DOHH2 (cell line): ENCODE data around the gene SLC9A9.

ENCODE experiments used
- H3F3A ChIP-seq: fragments of 200-600 bp; sonication (generic), shearing (Covaris generic); 2 replicates; pipeline ENCODE4 v1.6.0; 2016; ENCODE audit warnings: antibody characterized with exemption, mild to moderate bottlenecking; ENCODE audit not compliant: control insufficient read depth, insufficient read depth
- H3K27ac ChIP-seq: fragments of 200-600 bp; sonication (generic); 2 replicates; pipeline ENCODE4 v1.5.1; 2014; ENCODE audit warnings: low read depth, mild to moderate bottlenecking, low read length, moderate library complexity
- H3K27me3 ChIP-seq: fragments of 200-600 bp; sonication (generic); 2 replicates; pipeline ENCODE4 v1.6.1; 2014; ENCODE audit warnings: mild to moderate bottlenecking, low read length, mixed read lengths; ENCODE audit not compliant: control insufficient read depth
- H3K36me3 ChIP-seq: fragments of 200-600 bp; sonication (generic); 2 replicates; pipeline ENCODE4 v1.6.1; 2014; ENCODE audit warnings: mild to moderate bottlenecking, low read length, moderate library complexity, mixed read lengths; ENCODE audit not compliant: control insufficient read depth
- H3K4me1 ChIP-seq: fragments of 200-600 bp; sonication (generic); 2 replicates; pipeline ENCODE4 v1.6.1; 2014; ENCODE audit warnings: mild to moderate bottlenecking, low read length, mixed read lengths; ENCODE audit not compliant: control insufficient read depth
- H3K4me2 ChIP-seq: fragments of 200-600 bp; sonication (generic); 2 replicates; pipeline ENCODE4 v1.6.0; 2014; ENCODE audit warnings: mild to moderate bottlenecking, low read length, moderate library complexity
- H3K4me3 ChIP-seq: fragments of 200-600 bp; sonication (generic); 2 replicates; pipeline ENCODE4 v1.5.1; 2014; ENCODE audit warnings: mild to moderate bottlenecking, low read length, mixed read lengths
- H3K79me2 ChIP-seq: fragments of 200-600 bp; sonication (generic); 2 replicates; pipeline ENCODE4 v1.6.1; 2014; ENCODE audit warnings: mild to moderate bottlenecking, low read length, mixed read lengths; ENCODE audit not compliant: control insufficient read depth
- H3K9me2 ChIP-seq: fragments of 200-600 bp; sonication (generic); replicated peaks from 2 replicates; pipeline ENCODE4 v1.6.1; 2014; ENCODE audit warnings: mild to moderate bottlenecking, low read length, mixed read lengths; ENCODE audit not compliant: control insufficient read depth
- H3K9me3 ChIP-seq: fragments of 200-600 bp; sonication (generic); 2 replicates; pipeline ENCODE4 v1.6.1; 2014; ENCODE audit warnings: antibody characterized with exemption, low read length, mixed read lengths; ENCODE audit not compliant: control insufficient read depth, insufficient read depth
- H4K20me1 ChIP-seq: fragments of 200-600 bp; sonication (generic); 2 replicates; pipeline ENCODE4 v1.6.0; 2014; ENCODE audit warnings: low read depth, mild to moderate bottlenecking, antibody characterized with exemption, low read length, moderate library complexity; ENCODE audit not compliant: control insufficient read depth, insufficient read depth
- EZH2phosphoT487 ChIP-seq: fragments of 200-600 bp; sonication (generic); IDR thresholded peaks from 2 replicates; pipeline ENCODE4 v1.6.1; 2017; ENCODE audit warnings: borderline replicate concordance, mild to moderate bottlenecking, antibody characterized with exemption, low read length, moderate library complexity, mixed read lengths
- TF ChIP-seq, protein P1 (sequence below): fragments of 200-600 bp; sonication (generic); IDR thresholded peaks from one replicate; pipeline ENCODE4 v1.5.1; 2014; ENCODE audit warnings: antibody characterized with exemption, mild to moderate bottlenecking, low read depth, low read length; ENCODE audit not compliant: poor library complexity, severe bottlenecking

Gene SLC9A9

GRCh38 chr3:143619231-143619630 lies 229.0 kb downstream of the SLC9A9 start:
- H3K9me2 ChIP-seq = no peaks in the 10 kb centered on the region
- no peaks in the 10 kb centered on the region for H3K4me1 ChIP-seq
- no peaks in the 10 kb centered on the region for H3K36me3 ChIP-seq
- no peaks in the 10 kb centered on the region for H3K9me3 ChIP-seq
- no peak overlapping the region for H3K4me3 ChIP-seq
- H4K20me1 ChIP-seq = no peaks in the 10 kb centered on the region
- no peaks in the 10 kb centered on the region for H3K27me3 ChIP-seq
- no peak overlapping the region for H3K4me2 ChIP-seq
- no peaks in the 10 kb centered on the region for H3F3A ChIP-seq
- H3K27ac ChIP-seq = no peak overlapping the region
- no peaks in the 10 kb centered on the region for H3K79me2 ChIP-seq
- TF ChIP-seq EZH2phosphoT487 = no peak
- TF ChIP-seq, protein P1, sequence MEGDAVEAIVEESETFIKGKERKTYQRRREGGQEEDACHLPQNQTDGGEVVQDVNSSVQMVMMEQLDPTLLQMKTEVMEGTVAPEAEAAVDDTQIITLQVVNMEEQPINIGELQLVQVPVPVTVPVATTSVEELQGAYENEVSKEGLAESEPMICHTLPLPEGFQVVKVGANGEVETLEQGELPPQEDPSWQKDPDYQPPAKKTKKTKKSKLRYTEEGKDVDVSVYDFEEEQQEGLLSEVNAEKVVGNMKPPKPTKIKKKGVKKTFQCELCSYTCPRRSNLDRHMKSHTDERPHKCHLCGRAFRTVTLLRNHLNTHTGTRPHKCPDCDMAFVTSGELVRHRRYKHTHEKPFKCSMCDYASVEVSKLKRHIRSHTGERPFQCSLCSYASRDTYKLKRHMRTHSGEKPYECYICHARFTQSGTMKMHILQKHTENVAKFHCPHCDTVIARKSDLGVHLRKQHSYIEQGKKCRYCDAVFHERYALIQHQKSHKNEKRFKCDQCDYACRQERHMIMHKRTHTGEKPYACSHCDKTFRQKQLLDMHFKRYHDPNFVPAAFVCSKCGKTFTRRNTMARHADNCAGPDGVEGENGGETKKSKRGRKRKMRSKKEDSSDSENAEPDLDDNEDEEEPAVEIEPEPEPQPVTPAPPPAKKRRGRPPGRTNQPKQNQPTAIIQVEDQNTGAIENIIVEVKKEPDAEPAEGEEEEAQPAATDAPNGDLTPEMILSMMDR = no peak

GRCh38 chr3:143617050-143617449 lies 231.2 kb downstream of the SLC9A9 start:
- Histone ChIP-seq H3K4me3 (no peak overlapping the region), H3K4me2 (no peak overlapping the region), H3K79me2 (no peaks in the 10 kb centered on the region), H3K36me3 (no peaks in the 10 kb centered on the region), H3K4me1 (no peaks in the 10 kb centered on the region), H4K20me1 (no peaks in the 10 kb centered on the region), H3K27ac (no peak overlapping the region), H3F3A (no peaks in the 10 kb centered on the region), H3K9me3 (no peaks in the 10 kb centered on the region), H3K27me3 (no peaks in the 10 kb centered on the region), H3K9me2 (no peaks in the 10 kb centered on the region)
- TF ChIP-seq, protein P1 = no peak
- TF ChIP-seq EZH2phosphoT487 = no peak

DNA sequence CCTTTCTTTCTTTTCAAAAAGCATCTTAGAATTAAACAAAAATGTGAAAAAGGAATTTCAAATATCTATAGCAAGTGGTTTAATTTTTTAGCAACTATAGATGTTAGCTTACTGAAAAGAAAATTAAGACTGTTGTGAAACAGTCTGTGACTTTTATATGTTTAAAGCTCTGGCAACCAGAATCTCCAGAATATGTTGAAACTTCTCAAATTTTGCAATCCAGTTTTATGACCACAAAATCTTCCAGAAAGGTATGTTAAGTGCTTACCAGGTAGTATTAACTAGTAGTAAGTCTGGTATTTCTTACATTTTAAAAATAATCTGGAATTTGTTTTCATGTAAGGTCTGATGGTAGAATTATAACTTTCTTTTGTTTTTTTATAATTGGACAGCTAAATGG lies 235.0 kb downstream of the SLC9A9 start:
- Histone ChIP-seq H3K27ac (no peak overlapping the region), H3K9me2 (no peaks in the 10 kb centered on the region), H3K4me2 (no peak overlapping the region), H3F3A (no peaks in the 10 kb centered on the region), H3K9me3 (no peaks in the 10 kb centered on the region), H3K4me1 (no peaks in the 10 kb centered on the region), H3K36me3 (no peaks in the 10 kb centered on the region), H3K79me2 (no peaks in the 10 kb centered on the region), H3K4me3 (no peak overlapping the region), H4K20me1 (no peaks in the 10 kb centered on the region), H3K27me3 (no peaks in the 10 kb centered on the region)
- no peak for TF ChIP-seq EZH2phosphoT487
- TF ChIP-seq, protein P1 = no peak

DNA sequence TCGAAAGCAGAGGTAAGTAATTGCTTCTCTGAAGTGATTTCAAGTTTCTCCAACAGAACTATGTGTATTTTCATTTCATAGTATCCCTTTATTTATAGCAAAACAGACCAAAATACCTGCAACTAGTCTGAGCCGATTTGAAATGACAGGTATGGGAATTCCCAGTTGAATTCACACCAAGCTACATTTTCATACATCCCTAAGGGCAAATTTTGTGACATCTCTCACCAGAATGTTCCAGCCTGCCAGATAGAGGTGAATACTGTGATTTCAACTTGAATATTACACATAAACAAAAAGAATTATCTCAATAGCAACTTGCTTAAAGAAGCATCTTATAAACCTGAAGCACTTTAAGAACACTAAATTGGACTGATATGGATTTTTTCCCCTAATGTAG lies 235.7 kb downstream of the SLC9A9 start:
- Histone ChIP-seq H3K9me3 (no peaks in the 10 kb centered on the region), H3K4me3 (no peak overlapping the region), H3K4me2 (no peak overlapping the region), H3K27ac (no peak overlapping the region), H3K9me2 (no peaks in the 10 kb centered on the region), H4K20me1 (no peaks in the 10 kb centered on the region), H3K36me3 (no peaks in the 10 kb centered on the region), H3K79me2 (no peaks in the 10 kb centered on the region), H3K27me3 (no peaks in the 10 kb centered on the region), H3K4me1 (no peaks in the 10 kb centered on the region), H3F3A (no peaks in the 10 kb centered on the region)
- TF ChIP-seq, protein P1 = no peak
- TF ChIP-seq EZH2phosphoT487 = no peak
